NT2/D1 (cell line): ENCODE data around the gene RSPO4.
A peak's percentile ranks its signal among the peaks of the same experiment; 100 is the strongest.

Experiments used
- DNase-seq: peaks from one replicate; pipeline ENCODE4 v3.0.0-alpha.2; 2011; ENCODE audit warnings: low read depth, low spot score
- H3K27me3 ChIP-seq: 2 replicates; pipeline ENCODE4 v1.6.0; 2011; ENCODE audit warnings: mild to moderate bottlenecking; ENCODE audit not compliant: insufficient read length, insufficient read depth
- H3K36me3 ChIP-seq: 2 replicates; pipeline ENCODE4 v1.6.1; 2011; ENCODE audit warnings: mild to moderate bottlenecking, low read length, mixed read lengths; ENCODE audit not compliant: insufficient read depth, insufficient read length
- H3K4me1 ChIP-seq: 2 replicates; pipeline ENCODE4 v1.5.1; 2011; ENCODE audit not compliant: insufficient read depth, insufficient read length
- H3K4me3 ChIP-seq: 2 replicates; pipeline ENCODE4 v1.5.1; 2011; ENCODE audit warnings: low read depth; ENCODE audit not compliant: insufficient read length
- H3K9ac ChIP-seq: 2 replicates; pipeline ENCODE4 v1.6.0; 2011; ENCODE audit warnings: low read depth; ENCODE audit not compliant: insufficient read length
- H3K9me3 ChIP-seq: 2 replicates; pipeline ENCODE4 v1.5.1; 2011; ENCODE audit warnings: mild to moderate bottlenecking, low read length; ENCODE audit not compliant: insufficient read depth
- SUZ12 ChIP-seq: IDR thresholded peaks from 2 replicates; pipeline ENCODE4 v1.6.1; 2011; ENCODE audit not compliant: insufficient read length, insufficient read depth; ENCODE audit errors: extremely low read depth
- YY1 ChIP-seq: IDR thresholded peaks from 2 replicates; pipeline ENCODE4 v1.6.1; 2011; ENCODE audit not compliant: insufficient read length, insufficient read depth
- ZNF274 ChIP-seq: IDR thresholded peaks from 2 replicates; pipeline ENCODE4 v1.6.1; 2011; ENCODE audit warnings: mild to moderate bottlenecking, low read depth, low read length

Gene RSPO4

GRCh38 chr20:957544-957943 lies 44.6 kb downstream of the RSPO4 start:
- no peak for DNase-seq
- H3K4me3 ChIP-seq, result no peak overlapping the region
- no peak for TF ChIP-seq YY1
- no peak for TF ChIP-seq SUZ12
- no peak for TF ChIP-seq ZNF274
- no peaks in the 10 kb centered on the region for H3K27me3 ChIP-seq
- no peaks in the 10 kb centered on the region for H3K9me3 ChIP-seq
- no peaks in the 10 kb centered on the region for H3K4me1 ChIP-seq
- no peak overlapping the region for H3K9ac ChIP-seq
- no peaks in the 10 kb centered on the region for H3K36me3 ChIP-seq

DNA sequence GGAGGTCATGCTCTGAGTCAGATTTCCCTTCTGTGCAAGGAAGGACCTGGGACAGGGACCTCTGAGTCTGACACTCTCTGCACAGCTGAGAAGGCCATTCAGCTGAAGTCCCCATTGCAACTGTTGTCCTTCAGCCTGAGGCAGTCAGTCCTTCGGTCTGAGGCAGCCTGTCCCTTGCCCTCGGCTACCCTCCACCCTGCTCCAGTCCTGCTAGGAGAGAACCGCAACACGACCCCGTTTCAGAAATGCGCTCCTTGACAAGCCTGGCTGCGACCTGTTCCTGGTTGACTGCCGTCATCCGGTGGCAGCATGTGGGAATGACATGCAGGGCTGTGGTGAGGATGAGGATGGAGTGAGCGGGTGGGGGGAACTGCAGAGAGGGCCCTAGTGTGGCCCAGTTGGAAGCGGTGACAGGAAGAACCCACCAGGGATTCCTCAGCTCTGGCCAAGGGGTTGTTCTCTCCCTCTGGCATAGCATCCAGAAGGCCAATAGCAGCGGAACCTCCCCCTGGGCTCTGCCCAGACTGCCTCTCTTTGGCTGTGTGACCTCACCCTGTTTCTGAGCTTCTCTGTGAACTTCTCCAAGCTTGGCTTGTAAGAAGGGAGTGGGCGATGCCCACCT lies 45.7 kb downstream of the RSPO4 start:
- H3K27me3 ChIP-seq, result no peaks in the 10 kb centered on the region
- no peaks in the 10 kb centered on the region for H3K4me1 ChIP-seq
- H3K9ac ChIP-seq, result peak overlapping the region; percentile 68
- no peaks in the 10 kb centered on the region for H3K36me3 ChIP-seq
- no peak overlapping the region for H3K4me3 ChIP-seq
- TF ChIP-seq SUZ12 (no peak), YY1 (no peak), ZNF274 (no peak)
- DNase-seq, result peak; percentile 74
- H3K9me3 ChIP-seq, result no peaks in the 10 kb centered on the region

- no peaks in the 10 kb centered on the region for H3K36me3 ChIP-seq
- no peak for TF ChIP-seq ZNF274
- no peak for TF ChIP-seq YY1
- TF ChIP-seq SUZ12, result no peak
Measured at GRCh38 chr20:955656-956055, 46.5 kb downstream of the RSPO4 start.

DNA sequence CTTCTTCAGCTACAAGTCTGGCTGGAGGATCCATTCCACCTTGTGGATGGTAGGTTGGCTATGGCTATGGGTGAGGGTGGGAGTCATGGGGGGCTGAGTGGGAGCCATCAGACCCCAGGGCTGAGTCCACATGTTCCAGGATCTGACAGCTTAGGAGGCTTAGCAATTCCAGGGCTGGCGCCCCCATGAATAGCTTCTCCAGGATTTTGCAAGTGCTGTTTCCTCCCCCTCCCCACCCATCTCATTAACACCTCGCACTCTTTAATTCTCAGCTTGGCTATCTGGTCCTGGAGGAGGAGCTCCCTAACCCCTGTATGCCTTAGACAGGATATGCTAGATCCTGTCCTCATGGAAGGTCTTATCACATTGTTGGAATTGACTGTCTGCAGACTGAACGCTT lies 47.0 kb downstream of the RSPO4 start:
- no peaks in the 10 kb centered on the region for H3K4me1 ChIP-seq
- H3K9me3 ChIP-seq, result no peaks in the 10 kb centered on the region
- TF ChIP-seq ZNF274, result no peak
- TF ChIP-seq SUZ12, result no peak
- TF ChIP-seq YY1, result no peak
- H3K36me3 ChIP-seq, result no peaks in the 10 kb centered on the region
- no peak overlapping the region for H3K9ac ChIP-seq
- H3K4me3 ChIP-seq, result no peak overlapping the region
- no peak for DNase-seq
- H3K27me3 ChIP-seq, result no peaks in the 10 kb centered on the region

More at GRCh38 chr20:955656-956055, 46.5 kb downstream of the RSPO4 start:
- no peak for DNase-seq
- Histone ChIP-seq H3K9me3 (no peaks in the 10 kb centered on the region), H3K4me1 (no peaks in the 10 kb centered on the region), H3K27me3 (no peaks in the 10 kb centered on the region), H3K9ac (no peak overlapping the region), H3K4me3 (no peak overlapping the region)

- Histone ChIP-seq H3K27me3 (no peaks in the 10 kb centered on the region), H3K36me3 (no peaks in the 10 kb centered on the region), H3K4me1 (no peaks in the 10 kb centered on the region), H3K4me3 (no peak overlapping the region), H3K9me3 (no peaks in the 10 kb centered on the region), H3K9ac (no peak overlapping the region)
- TF ChIP-seq ZNF274 (no peak), SUZ12 (no peak), YY1 (no peak)
- no peak for DNase-seq
Measured at GRCh38 chr20:953742-954141, 48.4 kb downstream of the RSPO4 start.

DNA sequence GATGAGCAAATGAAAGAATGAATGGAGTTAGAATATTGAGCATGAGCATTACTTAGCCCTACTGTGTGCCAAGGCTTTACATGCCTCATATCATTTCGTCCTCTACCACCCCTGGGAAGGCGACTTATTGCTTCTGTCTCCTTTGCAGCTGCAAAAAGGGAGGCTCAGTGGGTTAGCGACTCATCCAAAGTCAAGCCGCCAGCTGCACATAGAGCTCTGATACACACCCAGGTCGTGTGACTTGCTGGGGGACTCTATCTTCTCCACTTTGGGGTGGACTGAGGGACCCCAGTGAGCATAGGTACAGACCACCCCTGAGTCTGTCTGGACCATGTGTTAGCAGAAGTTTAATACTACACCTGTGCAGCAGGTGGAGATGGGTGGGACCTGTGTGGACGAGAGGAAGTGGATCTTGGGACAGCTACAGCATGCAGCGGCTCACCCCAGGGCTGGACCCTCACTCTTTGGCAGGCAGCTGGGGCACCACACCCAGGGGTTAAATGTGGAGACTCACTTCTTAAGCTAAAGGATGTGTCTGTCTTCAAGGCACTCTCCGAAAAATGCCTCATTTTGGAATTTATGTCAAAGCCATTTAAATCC lies 49.8 kb downstream of the RSPO4 start:
- Histone ChIP-seq H3K4me1 (no peaks in the 10 kb centered on the region), H3K36me3 (no peaks in the 10 kb centered on the region), H3K9me3 (no peaks in the 10 kb centered on the region), H3K9ac (no peak overlapping the region), H3K27me3 (no peaks in the 10 kb centered on the region), H3K4me3 (no peak overlapping the region)
- DNase-seq, result no peak
- TF ChIP-seq SUZ12 (no peak), ZNF274 (no peak), YY1 (no peak)

DNA sequence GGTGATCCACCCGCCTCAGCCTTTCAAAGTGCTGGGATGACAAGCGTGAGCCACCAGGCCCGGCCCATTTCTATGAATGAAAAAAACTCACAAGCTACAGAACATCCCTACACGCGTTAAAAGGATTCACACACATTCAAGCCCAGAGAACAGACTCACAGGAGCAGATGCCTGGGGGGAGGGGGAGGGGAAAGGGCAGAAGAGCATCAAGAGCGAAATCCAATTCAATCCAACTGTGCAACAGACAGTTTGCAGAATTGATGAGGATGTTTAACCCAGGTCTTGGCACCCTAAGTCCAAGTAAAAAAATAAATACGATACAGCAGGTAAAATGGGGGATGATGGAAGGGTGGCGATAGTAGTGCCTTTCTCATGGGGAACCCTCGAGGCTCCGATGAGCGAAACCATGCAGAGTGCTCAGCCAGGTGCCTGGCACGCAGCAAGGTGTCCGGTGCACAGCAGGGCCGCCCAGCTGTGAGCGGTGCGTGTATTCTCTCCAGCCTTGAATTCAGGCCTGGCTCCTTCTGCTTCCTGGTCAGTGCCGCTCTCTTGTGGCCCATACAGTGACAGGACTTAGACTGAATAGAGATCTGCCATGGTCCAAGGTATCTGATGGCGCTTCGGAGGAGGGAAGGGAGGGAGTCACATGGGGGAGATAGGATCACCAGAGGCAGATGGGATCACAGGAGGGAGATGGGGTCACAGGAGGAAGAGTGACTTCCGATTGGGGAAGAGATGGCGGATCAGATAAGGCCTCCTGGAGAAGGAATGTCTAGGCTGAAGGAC lies 50.5 kb downstream of the RSPO4 start:
- no peak overlapping the region for H3K4me3 ChIP-seq
- no peaks in the 10 kb centered on the region for H3K27me3 ChIP-seq
- no peak for DNase-seq
- no peaks in the 10 kb centered on the region for H3K36me3 ChIP-seq
- H3K9me3 ChIP-seq, result no peaks in the 10 kb centered on the region
- no peak overlapping the region for H3K9ac ChIP-seq
- no peak for TF ChIP-seq YY1
- no peak for TF ChIP-seq ZNF274
- TF ChIP-seq SUZ12, result no peak
- H3K4me1 ChIP-seq, result no peaks in the 10 kb centered on the region
